Keratinocyte (primary cell): ENCODE results near the gene ENO4.

ENCODE experiments used
- EZH2 ChIP-seq: IDR thresholded peaks from one replicate; pipeline ENCODE4 v1.6.1; 2012; ENCODE audit warnings: inconsistent platforms, mild to moderate bottlenecking, low read length, moderate library complexity
- TF ChIP-seq, protein P1 (sequence below), 3 experiments: IDR thresholded peaks in 1 of 3; conservative IDR thresholded peaks in 1 of 3; optimal IDR thresholded peaks in 1 of 3; 2 replicates in 2 of 3; 3 replicates in 1 of 3; pipeline versions ENCODE3 to v1.5.1; 2011; ENCODE audit warnings: low read length in 3 of 3, mild to moderate bottlenecking in 3 of 3, moderate library complexity in 2 of 3, control low read depth in 1 of 3, inconsistent platforms in 1 of 3; ENCODE audit not compliant: insufficient read depth in 2 of 3; ENCODE audit errors: extremely low read depth in 1 of 3

GRCh38 chr10:116817178-116817577 lies 32.1 kb upstream of the ENO4 start:
- TF ChIP-seq, protein P1, sequence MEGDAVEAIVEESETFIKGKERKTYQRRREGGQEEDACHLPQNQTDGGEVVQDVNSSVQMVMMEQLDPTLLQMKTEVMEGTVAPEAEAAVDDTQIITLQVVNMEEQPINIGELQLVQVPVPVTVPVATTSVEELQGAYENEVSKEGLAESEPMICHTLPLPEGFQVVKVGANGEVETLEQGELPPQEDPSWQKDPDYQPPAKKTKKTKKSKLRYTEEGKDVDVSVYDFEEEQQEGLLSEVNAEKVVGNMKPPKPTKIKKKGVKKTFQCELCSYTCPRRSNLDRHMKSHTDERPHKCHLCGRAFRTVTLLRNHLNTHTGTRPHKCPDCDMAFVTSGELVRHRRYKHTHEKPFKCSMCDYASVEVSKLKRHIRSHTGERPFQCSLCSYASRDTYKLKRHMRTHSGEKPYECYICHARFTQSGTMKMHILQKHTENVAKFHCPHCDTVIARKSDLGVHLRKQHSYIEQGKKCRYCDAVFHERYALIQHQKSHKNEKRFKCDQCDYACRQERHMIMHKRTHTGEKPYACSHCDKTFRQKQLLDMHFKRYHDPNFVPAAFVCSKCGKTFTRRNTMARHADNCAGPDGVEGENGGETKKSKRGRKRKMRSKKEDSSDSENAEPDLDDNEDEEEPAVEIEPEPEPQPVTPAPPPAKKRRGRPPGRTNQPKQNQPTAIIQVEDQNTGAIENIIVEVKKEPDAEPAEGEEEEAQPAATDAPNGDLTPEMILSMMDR (optimal IDR thresholded peaks at IDR 0.05 in 1 of 3, IDR thresholded peaks at IDR 0.05 in 1 of 3, conservative IDR thresholded peaks at IDR 0.05 in 1 of 3; ENCODE audit: extremely low read depth in 1 of 3, insufficient read depth in 2 of 3, low read length in 3 of 3), result no peak
- no peak for TF ChIP-seq EZH2
